Large intestine (tissue), 3 donors: Measurements from ENCODE around the gene RNPEP. TPM values are rescaled to one million over a fixed set of nuclear protein-coding genes. Genes with fewer than 3 reads are reported as not detected.
"Not testable (repeated sequence)": the region's sequence is repeated elsewhere in the genome, so short reads cannot be mapped to it uniquely, and the experiment has no call there.

Experiments used
- DNase-seq, 2 donors: peaks; one replicate each; pipeline versions ENCODE4 v3.0.0 to v3.0.0-alpha.2; 2013
- H3K27ac ChIP-seq: one replicate; pipeline ENCODE4 v1.5.1; 2013; ENCODE audit warnings: low read length
- H3K27me3 ChIP-seq: 2 replicates; pipeline ENCODE4 v1.6.1; 2013; ENCODE audit warnings: low read length; ENCODE audit not compliant: control insufficient read depth, insufficient read depth
- H3K36me3 ChIP-seq: 2 replicates; pipeline ENCODE4 v1.6.1; 2013; ENCODE audit warnings: low read length; ENCODE audit not compliant: control insufficient read depth, insufficient read depth
- H3K4me1 ChIP-seq: one replicate; pipeline ENCODE4 v1.6.1; 2013; ENCODE audit warnings: low read length; ENCODE audit not compliant: control insufficient read depth, insufficient read depth
- H3K4me3 ChIP-seq: one replicate; pipeline ENCODE4 v1.5.1; 2013; ENCODE audit warnings: low read length
- H3K9me3 ChIP-seq: one replicate; pipeline ENCODE4 v1.6.1; 2013; ENCODE audit warnings: mild to moderate bottlenecking, low read depth, low read length, moderate library complexity; ENCODE audit not compliant: control insufficient read depth
- WGBS: methylation state at CpG from one replicate; pipeline ENCODE4 v1.1.5; 2013; ENCODE audit warnings: low lambda C conversion rate; ENCODE audit not compliant: insufficient coverage; 5-methylcytosine and 5-hydroxymethylcytosine counted together
- polyA plus RNA-seq: library from polyadenylated mRNA; unstranded; fragments of 120-200 nt; gene quantifications from one replicate; pipeline ENCODE4 v1.2.1, GENCODE V29; 2013

Gene RNPEP
- polyA plus RNA-seq, 1 donor, result 55.9 TPM

- Histone ChIP-seq H3K9me3 (no peaks in the 10 kb centered on the region), H3K36me3 (no peaks in the 10 kb centered on the region), H3K4me1 (peaks cover 19% of the 10 kb centered on the region), H3K27ac (no peak overlapping the region), H3K4me3 (no peak overlapping the region), H3K27me3 (no peaks in the 10 kb centered on the region)
- 100% methylated on average over 3 of the region's 7 CpGs for WGBS
- no peak for DNase-seq
Measured at GRCh38 chr1:202054094-202054493, 71.6 kb downstream of the RNPEP start.

DNA sequence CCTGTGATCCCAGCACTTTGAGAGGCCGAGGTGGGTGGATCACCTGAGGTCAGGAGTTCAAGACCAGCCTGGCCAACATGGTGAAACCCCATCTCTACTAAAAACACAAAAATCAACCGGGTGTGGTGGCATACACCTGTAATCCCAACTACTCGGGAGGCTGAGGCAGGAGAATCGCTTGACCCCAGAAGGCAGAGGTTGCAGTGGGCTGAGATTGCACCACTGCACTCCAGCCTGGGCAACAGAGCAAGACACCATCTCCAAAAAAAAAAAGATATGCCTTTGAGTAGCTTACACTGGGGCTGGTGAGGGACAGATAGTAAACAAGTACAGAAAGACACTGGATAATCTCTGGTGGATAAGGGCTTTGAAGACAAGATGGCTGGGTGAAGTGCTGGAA lies 72.2 kb downstream of the RNPEP start:
- not testable (repeated sequence) for DNase-seq, H3K27ac ChIP-seq, H3K9me3 ChIP-seq, H3K27me3 ChIP-seq, H3K4me3 ChIP-seq, H3K36me3 ChIP-seq
- WGBS, result no CpG with 5 or more reads among the region's 4 CpGs
- H3K4me1 ChIP-seq, result peaks cover 19% of the 10 kb centered on the region

Other genes with a start within 250 kb of the RNPEP start
- 29.5 TPM for gene IPO9, start 153.5 kb upstream of the RNPEP start, polyA plus RNA-seq
- gene SHISA4, start 93.8 kb upstream of the RNPEP start, polyA plus RNA-seq, result 6.0 TPM
- 17.3 TPM for gene LMOD1, start 36.1 kb upstream of the RNPEP start, polyA plus RNA-seq
- gene TIMM17A, start 27.1 kb upstream of the RNPEP start, polyA plus RNA-seq, result 41.6 TPM
- gene ELF3, start 27.9 kb downstream of the RNPEP start, polyA plus RNA-seq, result 594 TPM
- gene GPR37L1, start 140.3 kb downstream of the RNPEP start, polyA plus RNA-seq, result 0.10 TPM
- gene ARL8A, start 162.1 kb downstream of the RNPEP start, polyA plus RNA-seq, result 37.4 TPM
- 4.4 TPM for gene PTPN7, start 178.0 kb downstream of the RNPEP start, polyA plus RNA-seq
- gene LGR6, start 211.2 kb downstream of the RNPEP start, polyA plus RNA-seq, result 0.36 TPM